HEK293 (cell line): ENCODE measurements around the gene CA11.

Experiments
- CTCF ChIP-seq: fragments of 450-650 bp; formaldehyde crosslinking; IDR thresholded peaks from 2 replicates; pipeline ENCODE4 v1.5.1; 2016; ENCODE audit warnings: missing biosample characterization, missing genetic modification characterization
- KLF16 ChIP-seq: fragments of 450-650 bp; formaldehyde crosslinking; IDR thresholded peaks from 2 replicates; pipeline ENCODE4 v1.5.1; 2017; ENCODE audit warnings: missing biosample characterization, missing genetic modification characterization
- REPIN1 ChIP-seq: fragments of 450-650 bp; formaldehyde crosslinking; IDR thresholded peaks from 2 replicates; pipeline ENCODE4 v1.5.1; 2017; ENCODE audit warnings: missing biosample characterization, missing genetic modification characterization, low read depth
- TRIM28 ChIP-seq: IDR thresholded peaks from 2 replicates; pipeline ENCODE4 v1.6.1; 2011; ENCODE audit warnings: low read length, control low read depth, borderline replicate concordance
- ZIC2 ChIP-seq: fragments of 450-650 bp; formaldehyde crosslinking; IDR thresholded peaks from 2 replicates; pipeline ENCODE4 v1.5.1; 2016; ENCODE audit warnings: missing biosample characterization, missing genetic modification characterization
- ZNF211 ChIP-seq: fragments of 450-650 bp; formaldehyde crosslinking; IDR thresholded peaks from 2 replicates; pipeline ENCODE4 v1.5.1; 2016; ENCODE audit warnings: low read depth, missing biosample characterization, missing genetic modification characterization
- ZNF239 ChIP-seq: fragments of 450-650 bp; formaldehyde crosslinking; IDR thresholded peaks from 2 replicates; pipeline ENCODE4 v1.5.1; 2016; ENCODE audit warnings: missing biosample characterization, missing genetic modification characterization
- ZNF274 ChIP-seq, 2 experiments: fragments of 200-500 bp in 1 of 2; fragments of 450-650 bp in 1 of 2; sonication (Bioruptor generic) in 1 of 2; formaldehyde crosslinking in 1 of 2; IDR thresholded peaks; 2 replicates each; pipeline versions ENCODE4 v1.5.1 to v1.6.1; 2014 to 2016; ENCODE audit warnings: borderline replicate concordance in 1 of 2, inconsistent platforms in 1 of 2, low read length in 1 of 2, missing biosample characterization in 1 of 2, missing genetic modification characterization in 1 of 2
- ZNF302 ChIP-seq: fragments of 450-650 bp; formaldehyde crosslinking; IDR thresholded peaks from 2 replicates; pipeline ENCODE4 v1.5.1; 2016; ENCODE audit warnings: missing biosample characterization, missing genetic modification characterization, low read depth
- ZNF354C ChIP-seq: fragments of 450-650 bp; formaldehyde crosslinking; IDR thresholded peaks from 2 replicates; pipeline ENCODE4 v1.5.1; 2016; ENCODE audit warnings: missing biosample characterization, missing genetic modification characterization, low read depth, borderline replicate concordance
- ZNF558 ChIP-seq: fragments of 450-650 bp; formaldehyde crosslinking; IDR thresholded peaks from 2 replicates; pipeline ENCODE4 v1.5.1; 2016; ENCODE audit warnings: missing biosample characterization, missing genetic modification characterization
- ZNF585B ChIP-seq: fragments of 450-650 bp; formaldehyde crosslinking; IDR thresholded peaks from 2 replicates; pipeline ENCODE4 v1.5.1; 2016; ENCODE audit warnings: missing biosample characterization, missing genetic modification characterization
- ZNF610 ChIP-seq: fragments of 450-650 bp; formaldehyde crosslinking; IDR thresholded peaks from 2 replicates; pipeline ENCODE4 v1.5.1; 2016; ENCODE audit warnings: missing biosample characterization, missing genetic modification characterization, borderline replicate concordance
- ZNF660 ChIP-seq: fragments of 450-650 bp; IDR thresholded peaks from 2 replicates; pipeline ENCODE4 v1.5.1; 2018; ENCODE audit warnings: missing biosample characterization, mild to moderate bottlenecking, missing genetic modification characterization
- ZNF837 ChIP-seq: fragments of 450-650 bp; formaldehyde crosslinking; IDR thresholded peaks from 2 replicates; pipeline ENCODE4 v1.5.1; 2016; ENCODE audit warnings: missing biosample characterization, missing genetic modification characterization
- ZNF843 ChIP-seq: fragments of 450-650 bp; formaldehyde crosslinking; IDR thresholded peaks from 2 replicates; pipeline ENCODE4 v1.5.1; 2016; ENCODE audit warnings: missing biosample characterization, missing genetic modification characterization
- ZSCAN23 ChIP-seq: fragments of 450-650 bp; formaldehyde crosslinking; IDR thresholded peaks from 2 replicates; pipeline ENCODE4 v1.5.1; 2016; ENCODE audit warnings: missing biosample characterization, missing genetic modification characterization
- TF ChIP-seq, protein P1 (sequence below): fragments of 450-650 bp; formaldehyde crosslinking; IDR thresholded peaks from 2 replicates; pipeline ENCODE4 v1.5.1; 2017; ENCODE audit warnings: missing biosample characterization, missing genetic modification characterization
- TF ChIP-seq, protein P2 (sequence below): fragments of 450-650 bp; formaldehyde crosslinking; IDR thresholded peaks from 2 replicates; pipeline ENCODE4 v1.5.1; 2017; ENCODE audit warnings: missing biosample characterization, missing genetic modification characterization
- TF ChIP-seq, protein P3 (sequence below): sonication (generic); formaldehyde crosslinking; IDR thresholded peaks from 2 replicates; pipeline ENCODE4 v1.8.1; 2022; ENCODE audit warnings: mild to moderate bottlenecking, moderate library complexity, missing genetic modification reagents
- TF ChIP-seq, protein P4 (sequence below): fragments of 450-650 bp; formaldehyde crosslinking; IDR thresholded peaks from 2 replicates; pipeline ENCODE4 v1.5.1; 2016; ENCODE audit warnings: missing biosample characterization, missing genetic modification characterization

CA11 gene

GRCh38 chr19:48618916-48619691, 26.9 kb downstream of the CA11 start, which contains the start of the genes RPL18 and SPHK2 (continued):
- TF ChIP-seq ZNF239 (tag by site-specific recombination) (peak; percentile 64; the same call in 1 of the 2 replicates), TRIM28 (0 out of 2 replicates have a peak, but pooled peaks have one; percentile 67), ZNF274 (IDR thresholded peaks at IDR 0.05; ENCODE audit: low read length) (no peak), ZNF274 (tag by site-specific recombination; IDR thresholded peaks at IDR 0.05; ENCODE audit: borderline replicate concordance) (no peak), ZNF211 (no peak), ZNF843 (tag by site-specific recombination) (peak; percentile 89; the same call in 1 of the 2 replicates), ZNF585B (no peak), ZNF302 (no peak), ZNF558 (peak; percentile 38; the same call in 1 of the 2 replicates), CTCF (tag by site-specific recombination) (0 out of 2 replicates have a peak, but pooled peaks have one; percentile 24), ZNF837 (tag by site-specific recombination) (no peak), REPIN1 (tag by site-specific recombination) (no peak; the same call in 1 of the 2 replicates), ZIC2 (tag by site-specific recombination) (peak; percentile 18; the same call in 1 of the 2 replicates), ZSCAN23 (tag by site-specific recombination) (peak; percentile 75), ZNF660 (tag by site-specific recombination) (peak; percentile 97), ZNF354C (no peak), KLF16 (peak; percentile 98), ZNF610 (tag by site-specific recombination) (no peak; the same call in 1 of the 2 replicates)
- TF ChIP-seq, protein P1, sequence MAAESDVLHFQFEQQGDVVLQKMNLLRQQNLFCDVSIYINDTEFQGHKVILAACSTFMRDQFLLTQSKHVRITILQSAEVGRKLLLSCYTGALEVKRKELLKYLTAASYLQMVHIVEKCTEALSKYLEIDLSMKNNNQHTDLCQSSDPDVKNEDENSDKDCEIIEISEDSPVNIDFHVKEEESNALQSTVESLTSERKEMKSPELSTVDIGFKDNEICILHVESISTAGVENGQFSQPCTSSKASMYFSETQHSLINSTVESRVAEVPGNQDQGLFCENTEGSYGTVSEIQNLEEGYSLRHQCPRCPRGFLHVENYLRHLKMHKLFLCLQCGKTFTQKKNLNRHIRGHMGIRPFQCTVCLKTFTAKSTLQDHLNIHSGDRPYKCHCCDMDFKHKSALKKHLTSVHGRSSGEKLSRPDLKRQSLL (tag by site-specific recombination) = peak; percentile 81
- TF ChIP-seq, protein P2, sequence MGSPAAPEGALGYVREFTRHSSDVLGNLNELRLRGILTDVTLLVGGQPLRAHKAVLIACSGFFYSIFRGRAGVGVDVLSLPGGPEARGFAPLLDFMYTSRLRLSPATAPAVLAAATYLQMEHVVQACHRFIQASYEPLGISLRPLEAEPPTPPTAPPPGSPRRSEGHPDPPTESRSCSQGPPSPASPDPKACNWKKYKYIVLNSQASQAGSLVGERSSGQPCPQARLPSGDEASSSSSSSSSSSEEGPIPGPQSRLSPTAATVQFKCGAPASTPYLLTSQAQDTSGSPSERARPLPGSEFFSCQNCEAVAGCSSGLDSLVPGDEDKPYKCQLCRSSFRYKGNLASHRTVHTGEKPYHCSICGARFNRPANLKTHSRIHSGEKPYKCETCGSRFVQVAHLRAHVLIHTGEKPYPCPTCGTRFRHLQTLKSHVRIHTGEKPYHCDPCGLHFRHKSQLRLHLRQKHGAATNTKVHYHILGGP = 0 out of 2 replicates have a peak, but pooled peaks have one; percentile 29
- TF ChIP-seq, protein P3, sequence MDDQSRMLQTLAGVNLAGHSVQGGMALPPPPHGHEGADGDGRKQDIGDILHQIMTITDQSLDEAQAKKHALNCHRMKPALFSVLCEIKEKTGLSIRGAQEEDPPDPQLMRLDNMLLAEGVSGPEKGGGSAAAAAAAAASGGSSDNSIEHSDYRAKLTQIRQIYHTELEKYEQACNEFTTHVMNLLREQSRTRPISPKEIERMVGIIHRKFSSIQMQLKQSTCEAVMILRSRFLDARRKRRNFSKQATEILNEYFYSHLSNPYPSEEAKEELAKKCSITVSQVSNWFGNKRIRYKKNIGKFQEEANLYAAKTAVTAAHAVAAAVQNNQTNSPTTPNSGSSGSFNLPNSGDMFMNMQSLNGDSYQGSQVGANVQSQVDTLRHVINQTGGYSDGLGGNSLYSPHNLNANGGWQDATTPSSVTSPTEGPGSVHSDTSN (CRISPR knock-in tag) = peak; percentile 92
- TF ChIP-seq, protein P4, sequence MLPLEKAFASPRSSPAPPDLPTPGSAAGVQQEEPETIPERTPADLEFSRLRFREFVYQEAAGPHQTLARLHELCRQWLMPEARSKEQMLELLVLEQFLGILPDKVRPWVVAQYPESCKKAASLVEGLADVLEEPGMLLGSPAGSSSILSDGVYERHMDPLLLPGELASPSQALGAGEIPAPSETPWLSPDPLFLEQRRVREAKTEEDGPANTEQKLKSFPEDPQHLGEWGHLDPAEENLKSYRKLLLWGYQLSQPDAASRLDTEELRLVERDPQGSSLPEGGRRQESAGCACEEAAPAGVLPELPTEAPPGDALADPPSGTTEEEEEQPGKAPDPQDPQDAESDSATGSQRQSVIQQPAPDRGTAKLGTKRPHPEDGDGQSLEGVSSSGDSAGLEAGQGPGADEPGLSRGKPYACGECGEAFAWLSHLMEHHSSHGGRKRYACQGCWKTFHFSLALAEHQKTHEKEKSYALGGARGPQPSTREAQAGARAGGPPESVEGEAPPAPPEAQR = peak; percentile 91; the same call in 1 of the 2 replicates
